Activated CD8-positive, alpha-beta T cell treated with anti-CD3 and anti-CD28 coated beads, Interleukin-2, amount 10 ng/mL, durations not matched to agents 7 days and 5 days (primary cell): ENCODE results near the gene MYOF. TPM values are rescaled to one million over a fixed set of nuclear protein-coding genes. Genes with fewer than 3 reads are reported as not detected.

Experiments
- ATAC-seq: fragments of 150-1000 bp; cut with Tn5 transposase; one replicate; pipeline ENCODE4 v1.10.0; 2021; ENCODE audit warnings: moderate library complexity
- CTCF ChIA-PET: fragments of 350-600 bp; sonication (Branson Sonifier 250); formaldehyde crosslinking; loops from one replicate; lab custom pipeline; 2021; ENCODE audit warnings: antibody characterized with exemption; lab: Charles Lee
- POLR2A ChIA-PET: fragments of 350-600 bp; sonication (Branson Sonifier 250); formaldehyde crosslinking; loops from one replicate; lab custom pipeline; 2021; ENCODE audit warnings: antibody characterized with exemption; lab: Charles Lee
- DNase-seq: peaks from one replicate; pipeline ENCODE4 v3.0.0-alpha.2; 2020
- H3K27ac Mint-ChIP-seq: one replicate; pipeline ENCODE4 v1.8.0; 2021; ENCODE audit warnings: mild to moderate bottlenecking, mixed read lengths
- H3K27me3 Mint-ChIP-seq: one replicate; pipeline ENCODE4 v1.8.0; 2021; ENCODE audit warnings: low read depth, mixed read lengths
- H3K36me3 Mint-ChIP-seq: one replicate; pipeline ENCODE4 v1.8.0; 2021; ENCODE audit warnings: low read depth, mixed read lengths
- H3K4me1 Mint-ChIP-seq: one replicate; pipeline ENCODE4 v1.8.0; 2021; ENCODE audit warnings: low read depth, mixed read lengths
- H3K4me3 Mint-ChIP-seq: one replicate; pipeline ENCODE4 v1.8.0; 2021; ENCODE audit warnings: mild to moderate bottlenecking, mixed read lengths
- H3K9me3 Mint-ChIP-seq: one replicate; pipeline ENCODE4 v1.8.0; 2022; ENCODE audit warnings: mixed read lengths; ENCODE audit not compliant: insufficient read depth
- total RNA-seq, 2 experiments: library from RNA; stranded (reverse); gene quantifications; one replicate each; pipeline ENCODE4 v1.2.3, GENCODE V29; 2021

MYOF gene
- total RNA-seq, 2 experiments from 2014 or later: 0.37 to 0.39 TPM

GRCh38 chr10:93404048-93404354, 78.1 kb downstream of the MYOF start:
- Mint-ChIP-seq H3K36me3 (no peaks in the 10 kb centered on the region), H3K4me1 (peaks cover 4% of the 10 kb centered on the region), H3K27ac (no peak overlapping the region), H3K27me3 (no peaks in the 10 kb centered on the region), H3K9me3 (no peaks in the 10 kb centered on the region), H3K4me3 (no peak overlapping the region)
- ATAC-seq: no peak
- DNase-seq: no peak
- CTCF ChIA-PET: interaction anchor here (1.9 to 2.5 kb wide), 2 partner anchors 28 to 78 kb away, joined by 7 to 9 read pairs; partner anchors contain the start of gene MYOF
- POLR2A ChIA-PET: interaction anchor here (1.6 kb wide), 1 partner anchor 9 kb away, joined by 6 read pairs; no protein-coding TSS in a partner anchor

GRCh38 chr10:93403152-93404047, 78.7 kb downstream of the MYOF start:
- H3K27ac Mint-ChIP-seq: no peak overlapping the region
- no peaks in the 10 kb centered on the region for H3K36me3 Mint-ChIP-seq
- H3K4me1 Mint-ChIP-seq: peaks cover under 1% of the 10 kb centered on the region

GRCh38 chr10:93402192-93402591, 79.9 kb downstream of the MYOF start:
- POLR2A ChIA-PET: no interaction called here
- Mint-ChIP-seq H3K27me3 (no peaks in the 10 kb centered on the region), H3K4me3 (no peak overlapping the region), H3K36me3 (no peaks in the 10 kb centered on the region), H3K4me1 (no peaks in the 10 kb centered on the region), H3K9me3 (no peaks in the 10 kb centered on the region), H3K27ac (no peak overlapping the region)
- CTCF ChIA-PET: no interaction called here
- ATAC-seq (no peak), DNase-seq (no peak)

More at GRCh38 chr10:93403152-93404047, 78.7 kb downstream of the MYOF start:
- Mint-ChIP-seq H3K4me3 (no peak overlapping the region), H3K9me3 (no peaks in the 10 kb centered on the region), H3K27me3 (no peaks in the 10 kb centered on the region)
- DNase-seq (no peak), ATAC-seq (no peak)
- CTCF ChIA-PET: interaction anchor here (1.9 to 2.5 kb wide), 2 partner anchors 27 to 79 kb away, joined by 7 to 9 read pairs; partner anchors contain the start of gene MYOF
- POLR2A ChIA-PET: no interaction called here

GRCh38 chr10:93398528-93398927, 83.6 kb downstream of the MYOF start:
- no peak for ATAC-seq

GRCh38 chr10:93397020-93397419, 85.1 kb downstream of the MYOF start:
- POLR2A ChIA-PET: no interaction called here

More at GRCh38 chr10:93398528-93398927, 83.6 kb downstream of the MYOF start:
- Mint-ChIP-seq H3K27me3 (no peaks in the 10 kb centered on the region), H3K27ac (no peak overlapping the region), H3K9me3 (no peaks in the 10 kb centered on the region), H3K4me3 (no peak overlapping the region), H3K36me3 (no peaks in the 10 kb centered on the region), H3K4me1 (no peaks in the 10 kb centered on the region)
- ChIA-PET CTCF (interaction anchor here (0.8 kb wide), 1 partner anchor 22 kb away, joined by 4 read pairs; no protein-coding TSS in a partner anchor), POLR2A (interaction anchor here (0.7 kb wide), 1 partner anchor 105 kb away, joined by 3 read pairs; no protein-coding TSS in a partner anchor)
- no peak for DNase-seq

GRCh38 chr10:93393211-93393610, 88.9 kb downstream of the MYOF start:
- Mint-ChIP-seq H3K27me3 (no peaks in the 10 kb centered on the region), H3K36me3 (no peaks in the 10 kb centered on the region), H3K9me3 (no peaks in the 10 kb centered on the region), H3K27ac (no peak overlapping the region), H3K4me1 (no peaks in the 10 kb centered on the region), H3K4me3 (no peak overlapping the region)
- no peak for ATAC-seq
- ChIA-PET POLR2A (no interaction called here), CTCF (interaction anchor here (0.9 to 9.6 kb wide), 3 partner anchors 9 to 90 kb away, joined by 3 to 66 read pairs (median 10); partner anchors contain the start of gene MYOF)
- DNase-seq: no peak

More at GRCh38 chr10:93397020-93397419, 85.1 kb downstream of the MYOF start:
- CTCF ChIA-PET: no interaction called here
- no peak for DNase-seq
- Mint-ChIP-seq H3K9me3 (no peaks in the 10 kb centered on the region), H3K36me3 (no peaks in the 10 kb centered on the region), H3K4me1 (no peaks in the 10 kb centered on the region), H3K27ac (no peak overlapping the region), H3K4me3 (no peak overlapping the region), H3K27me3 (no peaks in the 10 kb centered on the region)
- no peak for ATAC-seq

GRCh38 chr10:93392121-93392520, 90.0 kb downstream of the MYOF start:
- ChIA-PET POLR2A (no interaction called here), CTCF (interaction anchor here (0.9 to 9.6 kb wide), 3 partner anchors 8 to 90 kb away, joined by 3 to 66 read pairs (median 11); partner anchors contain the start of gene MYOF)
- Mint-ChIP-seq H3K9me3 (no peaks in the 10 kb centered on the region), H3K4me1 (peaks cover 8% of the 10 kb centered on the region), H3K36me3 (no peaks in the 10 kb centered on the region), H3K4me3 (no peak overlapping the region), H3K27me3 (no peaks in the 10 kb centered on the region), H3K27ac (no peak overlapping the region)
- DNase-seq: no peak
- ATAC-seq: no peak

GRCh38 chr10:93390306-93391090, 91.6 kb downstream of the MYOF start:
- DNase-seq (no peak), ATAC-seq (no peak)
- ChIA-PET POLR2A (no interaction called here), CTCF (interaction anchor here (1.7 to 9.6 kb wide), 3 partner anchors 10 to 91 kb away, joined by 5 to 66 read pairs (median 11); partner anchors contain the start of gene MYOF)
- Mint-ChIP-seq H3K4me1 (peaks cover 20% of the 10 kb centered on the region), H3K27ac (no peak overlapping the region), H3K4me3 (no peak overlapping the region), H3K36me3 (no peaks in the 10 kb centered on the region), H3K27me3 (no peaks in the 10 kb centered on the region), H3K9me3 (no peaks in the 10 kb centered on the region)

GRCh38 chr10:93386631-93387369, 95.3 kb downstream of the MYOF start:
- peak; percentile 74 for ATAC-seq
- peak; percentile 54 for DNase-seq
- no peaks in the 10 kb centered on the region for H3K9me3 Mint-ChIP-seq
- ChIA-PET POLR2A (interaction anchor here (0.6 to 1.5 kb wide), 3 partner anchors 25 to 366 kb away, joined by 3 to 5 read pairs (median 4); no protein-coding TSS in a partner anchor), CTCF (interaction anchor here (0.6 to 9.6 kb wide), 3 partner anchors 11 to 703 kb away, joined by 5 to 66 read pairs (median 39); partner anchors contain the start of gene MYOF)
- peak overlapping the region; percentile 81 for H3K27ac Mint-ChIP-seq
- H3K36me3 Mint-ChIP-seq: no peaks in the 10 kb centered on the region
- peaks cover 26% of the 10 kb centered on the region for H3K4me1 Mint-ChIP-seq
- no peaks in the 10 kb centered on the region for H3K27me3 Mint-ChIP-seq
- no peak overlapping the region for H3K4me3 Mint-ChIP-seq

- no peaks in the 10 kb centered on the region for H3K36me3 Mint-ChIP-seq
- H3K27ac Mint-ChIP-seq: no peak overlapping the region
- H3K9me3 Mint-ChIP-seq: no peaks in the 10 kb centered on the region
- H3K27me3 Mint-ChIP-seq: no peaks in the 10 kb centered on the region
- POLR2A ChIA-PET: no interaction called here
- no peak overlapping the region for H3K4me3 Mint-ChIP-seq
- CTCF ChIA-PET: interaction anchor here (4.9 to 9.6 kb wide), 2 partner anchors 9 to 97 kb away, joined by 39 to 66 read pairs; partner anchors contain the start of gene MYOF
- DNase-seq (no peak), ATAC-seq (no peak)
- H3K4me1 Mint-ChIP-seq: peaks cover 26% of the 10 kb centered on the region
These were observed 96.8 kb downstream of the MYOF start for GRCh38 chr10:93385345-93385744.

GRCh38 chr10:93384006-93384405, 98.1 kb downstream of the MYOF start:
- ChIA-PET CTCF (interaction anchor here (0.9 to 3.0 kb wide), 3 partner anchors 9 to 99 kb away, joined by 3 to 15 read pairs (median 3); partner anchors contain the start of gene MYOF), POLR2A (no interaction called here)
- no peak overlapping the region for H3K27ac Mint-ChIP-seq
- no peaks in the 10 kb centered on the region for H3K27me3 Mint-ChIP-seq
- no peaks in the 10 kb centered on the region for H3K9me3 Mint-ChIP-seq
- no peak overlapping the region for H3K4me3 Mint-ChIP-seq
- no peaks in the 10 kb centered on the region for H3K36me3 Mint-ChIP-seq
- peaks cover 38% of the 10 kb centered on the region for H3K4me1 Mint-ChIP-seq
- no peak for DNase-seq
- ATAC-seq: no peak
